HepG2 (cell line): Measurements from ENCODE around the gene TPM2. TPM values are rescaled to one million over a fixed set of nuclear protein-coding genes. Genes with fewer than 3 reads are reported as not detected.
A peak's percentile ranks its signal among the peaks of the same experiment; 100 is the strongest.

Experiments used
- ATAC-seq: fragments of 200-7000 bp; cut with Tn5 transposase; 3 replicates; pipeline ENCODE4 v1.9.1; 2020; ENCODE audit warnings: mild to moderate bottlenecking, moderate library complexity
- BruUV-seq: library from RNA; stranded (reverse); fragments of 400-500 nt; replicated peaks from 2 replicates; lab custom pipeline; 2021; lab: Mats Ljungman, UMichigan
- CTCF ChIA-PET: fragments of 300-600 bp; formaldehyde crosslinking; extraction: SDS; loops from one replicate; lab custom pipeline; 2021; ENCODE audit warnings: low total read pairs, inconsistent platforms, low intra/inter-chr PET ratio; lab: Yijun Ruan, JAX
- POLR2A ChIA-PET: fragments of 350-600 bp; sonication (Branson Sonifier 250); formaldehyde crosslinking; loops from one replicate; lab custom pipeline; 2020; ENCODE audit warnings: antibody characterized with exemption, inconsistent platforms; lab: Yijun Ruan, JAX
- DNase-seq: peaks from one replicate; pipeline ENCODE4 v3.0.0-alpha.2; 2015; ENCODE audit warnings: low spot score
- FAIRE-seq: peaks from 3 replicates; lab custom pipeline; 2011; peaks lifted over from hg19 to GRCh38; lab: Jason Lieb, UNC
- H2AFZ ChIP-seq: one replicate; pipeline ENCODE4 v1.6.1; 2011; ENCODE audit warnings: low read length, inconsistent platforms
- H3K27ac ChIP-seq: fragments of 300-600 bp; 3 replicates; pipeline ENCODE4 v1.8.0; 2011; ENCODE audit warnings: mixed run types, mild to moderate bottlenecking, mixed read lengths, low read length, inconsistent platforms; ENCODE audit not compliant: insufficient read depth; ENCODE audit errors: extremely low read length
- H3K27me3 ChIP-seq, 2 experiments: fragments of 200-600 bp in 1 of 2; 2 replicates in 1 of 2; 3 replicates in 1 of 2; pipeline versions ENCODE4 v1.6.0 to v1.8.0; 2011; ENCODE audit warnings: low read length in 2 of 2, mild to moderate bottlenecking in 2 of 2, moderate library complexity in 2 of 2, inconsistent platforms in 1 of 2; ENCODE audit not compliant: insufficient read depth in 2 of 2, control insufficient read depth in 1 of 2
- H3K36me3 ChIP-seq, 2 experiments: fragments of 200-600 bp in 1 of 2; replicated peaks in 1 of 2; 2 replicates in 1 of 2; 3 replicates in 1 of 2; pipeline versions ENCODE4 v1.5.1 to v1.8.0; 2011; ENCODE audit warnings: low read length in 2 of 2, inconsistent platforms in 1 of 2; ENCODE audit not compliant: insufficient read depth in 2 of 2, control insufficient read depth in 1 of 2
- H3K4me1 ChIP-seq: 2 replicates; pipeline ENCODE4 v1.5.1; 2012; ENCODE audit warnings: low read length, inconsistent platforms; ENCODE audit not compliant: insufficient read depth
- H3K4me2 ChIP-seq: 2 replicates; pipeline ENCODE4 v1.6.0; 2011; ENCODE audit warnings: low read depth, low read length, inconsistent platforms
- H3K4me3 ChIP-seq, 3 experiments: fragments of 200-600 bp in 1 of 3; sonication (generic), shearing (Covaris generic) in 1 of 3; replicated peaks in 1 of 3; 2 replicates each; pipeline ENCODE4 v1.5.1; 2011 to 2016; ENCODE audit warnings: low read length in 3 of 3, inconsistent platforms in 2 of 3, low read depth in 2 of 3, mild to moderate bottlenecking in 2 of 3, control low read depth in 1 of 3, mixed read lengths in 1 of 3; ENCODE audit not compliant: insufficient read depth in 1 of 3
- H3K79me2 ChIP-seq: one replicate; pipeline ENCODE4 v1.6.1; 2011; ENCODE audit warnings: low read length, inconsistent platforms; ENCODE audit not compliant: insufficient read depth
- H3K9ac ChIP-seq: 2 replicates; pipeline ENCODE4 v1.6.0; 2011; ENCODE audit warnings: mild to moderate bottlenecking, low read depth, low read length, inconsistent platforms; ENCODE audit not compliant: insufficient read depth
- H3K9me3 ChIP-seq: 2 replicates; pipeline ENCODE4 v1.5.1; 2012; ENCODE audit warnings: mild to moderate bottlenecking, low read length
- H4K20me1 ChIP-seq: 2 replicates; pipeline ENCODE4 v1.6.0; 2011; ENCODE audit warnings: inconsistent platforms, mild to moderate bottlenecking, low read length, moderate library complexity; ENCODE audit not compliant: insufficient read depth
- CENPX ChIP-seq: sonication (generic); formaldehyde crosslinking; IDR thresholded peaks from 2 replicates; pipeline ENCODE4 v1.9.0; 2021; ENCODE audit warnings: mild to moderate bottlenecking, missing genetic modification reagents, moderate library complexity
- DPF2 ChIP-seq: sonication (generic); formaldehyde crosslinking; IDR thresholded peaks from 2 replicates; pipeline ENCODE4 v1.4.0; 2020; ENCODE audit warnings: mild to moderate bottlenecking, low read depth, missing genetic modification reagents, borderline replicate concordance
- NPAS2 ChIP-seq: sonication (generic); formaldehyde crosslinking; IDR thresholded peaks from 2 replicates; pipeline ENCODE4 v1.8.0; 2022; ENCODE audit warnings: mild to moderate bottlenecking, missing genetic modification reagents, borderline replicate concordance
- PITX1 ChIP-seq: sonication (generic); formaldehyde crosslinking; IDR thresholded peaks from 2 replicates; pipeline ENCODE4 v1.5.1; 2020; ENCODE audit warnings: mild to moderate bottlenecking, missing genetic modification reagents
- RBM39 ChIP-seq: fragments of 200-400 bp; formaldehyde crosslinking; IDR thresholded peaks from one replicate; pipeline ENCODE4 v1.6.1; 2018; ENCODE audit warnings: antibody characterized with exemption, mild to moderate bottlenecking, low read depth, low read length; ENCODE audit not compliant: poor library complexity, severe bottlenecking
- SMC3 ChIP-seq: IDR thresholded peaks from 2 replicates; pipeline ENCODE4 v1.6.1; 2011; ENCODE audit warnings: low read length, improper control_type of control experiment
- TGIF2 ChIP-seq: IDR thresholded peaks from 2 replicates; pipeline ENCODE4 v1.6.1; 2016; ENCODE audit warnings: control low read depth, missing compliant biosample characterization
- ZMYM2 ChIP-seq: sonication (generic); formaldehyde crosslinking; IDR thresholded peaks from 2 replicates; pipeline ENCODE4 v1.8.0; 2022; ENCODE audit warnings: mild to moderate bottlenecking, missing genetic modification reagents
- ZNF251 ChIP-seq: sonication (generic); formaldehyde crosslinking; IDR thresholded peaks from 2 replicates; pipeline ENCODE4 v1.9.0; 2021; ENCODE audit warnings: mild to moderate bottlenecking, missing genetic modification reagents
- ZNF510 ChIP-seq: sonication (generic); formaldehyde crosslinking; IDR thresholded peaks from 2 replicates; pipeline ENCODE4 v1.4.0; 2020; ENCODE audit warnings: low read depth, mild to moderate bottlenecking, missing genetic modification reagents
- ZNF558 ChIP-seq: sonication (generic); formaldehyde crosslinking; IDR thresholded peaks from 2 replicates; pipeline ENCODE4 v1.9.0; 2022; ENCODE audit warnings: mild to moderate bottlenecking, missing genetic modification reagents, borderline replicate concordance
- ZNF619 ChIP-seq: sonication (generic); formaldehyde crosslinking; IDR thresholded peaks from 2 replicates; pipeline ENCODE4 v1.4.0; 2020; ENCODE audit warnings: mild to moderate bottlenecking, missing genetic modification reagents
- WGBS: methylation state at CpG from one replicate; pipeline ENCODE4 v1.1.6; 2017; ENCODE audit warnings: low lambda C conversion rate; 5-methylcytosine and 5-hydroxymethylcytosine counted together
- in situ Hi-C: cut with HindIII; loops from 2 replicates; pipeline ENCODE4 v1.10.0; 2017; ENCODE audit warnings: low pct_unique_long_range_greater_than_20kb; ENCODE audit not compliant: extremely low pct_ligation_motif_present
- intact Hi-C: fragments of 100-400 bp; cut with micrococcal nuclease; formaldehyde crosslinking; loops from one replicate; pipeline ENCODE4 v1.10.0; 2022; ENCODE audit not compliant: unreplicated experiment
- polyA plus RNA-seq, 8 experiments: library from polyadenylated mRNA; depleted of rRNA in 3 of 8; stranded (reverse) in 7 of 8; unstranded in 1 of 8; fragments of >200 nt; fragmentation: Illumina TruSeq in 4 of 8; extraction: Trizol in 4 of 8; gene quantifications; 2 replicates each; pipeline versions ENCODE4 v1.2.1 to v1.2.3, GENCODE V29; 2011 to 2016; ENCODE audit warnings: low read depth in 4 of 8, missing spikeins in 1 of 8, mixed read lengths in 1 of 8; ENCODE audit not compliant: insufficient read depth in 1 of 8
- total RNA-seq, 5 experiments: library from RNA; depleted of rRNA; stranded (reverse); fragments of >200 nt; fragmentation: Illumina TruSeq; extraction: Trizol; gene quantifications; 2 replicates each; pipeline ENCODE4 v1.2.3, GENCODE V29; 2016; ENCODE audit warnings: low read depth in 1 of 5
- TF ChIP-seq, protein P1 (sequence below): sonication (generic); formaldehyde crosslinking; IDR thresholded peaks from 2 replicates; pipeline ENCODE4 v1.8.0; 2022; ENCODE audit warnings: mild to moderate bottlenecking, missing genetic modification reagents, borderline replicate concordance
- TF ChIP-seq, protein P2 (sequence below): sonication (generic); formaldehyde crosslinking; IDR thresholded peaks from 2 replicates; pipeline ENCODE4 v1.5.1; 2020; ENCODE audit warnings: mild to moderate bottlenecking, moderate library complexity, missing genetic modification reagents
- TF ChIP-seq, protein P3 (sequence below): sonication (generic); formaldehyde crosslinking; IDR thresholded peaks from 2 replicates; pipeline ENCODE4 v1.5.0; 2020; ENCODE audit warnings: mild to moderate bottlenecking, missing genetic modification reagents
- TF ChIP-seq, protein P4 (sequence below): sonication (generic); formaldehyde crosslinking; IDR thresholded peaks from 2 replicates; pipeline ENCODE4 v1.4.0; 2020; ENCODE audit warnings: missing genetic modification reagents

TPM2 gene
- total and polyA plus RNA-seq, 2 of the 13 experiments (the other 11 are each of a cell fraction or from before 2014, with no cell fraction given), result 3.1 to 10.7 TPM

DNA sequence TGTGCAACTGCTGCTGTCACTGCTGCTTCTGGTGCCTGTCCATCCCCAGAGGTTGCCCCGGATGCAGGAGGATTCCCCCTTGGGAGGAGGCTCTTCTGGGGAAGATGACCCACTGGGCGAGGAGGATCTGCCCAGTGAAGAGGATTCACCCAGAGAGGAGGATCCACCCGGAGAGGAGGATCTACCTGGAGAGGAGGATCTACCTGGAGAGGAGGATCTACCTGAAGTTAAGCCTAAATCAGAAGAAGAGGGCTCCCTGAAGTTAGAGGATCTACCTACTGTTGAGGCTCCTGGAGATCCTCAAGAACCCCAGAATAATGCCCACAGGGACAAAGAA lies 15.7 kb downstream of the TPM2 start (continued):
- no peak for TF ChIP-seq ZNF510 (CRISPR knock-in tag)
- TF ChIP-seq, protein P1, sequence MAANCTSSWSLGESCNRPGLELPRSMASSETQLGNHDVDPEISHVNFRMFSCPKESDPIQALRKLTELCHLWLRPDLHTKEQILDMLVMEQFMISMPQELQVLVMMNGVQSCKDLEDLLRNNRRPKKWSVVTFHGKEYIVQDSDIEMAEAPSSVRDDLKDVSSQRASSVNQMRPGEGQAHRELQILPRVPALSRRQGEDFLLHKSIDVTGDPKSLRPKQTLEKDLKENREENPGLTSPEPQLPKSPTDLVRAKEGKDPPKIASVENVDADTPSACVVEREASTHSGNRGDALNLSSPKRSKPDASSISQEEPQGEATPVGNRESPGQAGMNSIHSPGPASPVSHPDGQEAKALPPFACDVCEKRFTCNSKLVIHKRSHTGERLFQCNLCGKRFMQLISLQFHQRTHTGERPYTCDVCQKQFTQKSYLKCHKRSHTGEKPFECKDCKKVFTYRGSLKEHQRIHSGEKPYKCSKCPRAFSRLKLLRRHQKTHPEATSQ (CRISPR knock-in tag), result no peak
- no peak for TF ChIP-seq ZNF251 (CRISPR knock-in tag)
- TF ChIP-seq DPF2 (CRISPR knock-in tag), result no peak
- no peak for TF ChIP-seq TGIF2
- no peak for TF ChIP-seq CENPX
- no peak for TF ChIP-seq SMC3
- TF ChIP-seq ZMYM2 (CRISPR knock-in tag), result no peak

DNA sequence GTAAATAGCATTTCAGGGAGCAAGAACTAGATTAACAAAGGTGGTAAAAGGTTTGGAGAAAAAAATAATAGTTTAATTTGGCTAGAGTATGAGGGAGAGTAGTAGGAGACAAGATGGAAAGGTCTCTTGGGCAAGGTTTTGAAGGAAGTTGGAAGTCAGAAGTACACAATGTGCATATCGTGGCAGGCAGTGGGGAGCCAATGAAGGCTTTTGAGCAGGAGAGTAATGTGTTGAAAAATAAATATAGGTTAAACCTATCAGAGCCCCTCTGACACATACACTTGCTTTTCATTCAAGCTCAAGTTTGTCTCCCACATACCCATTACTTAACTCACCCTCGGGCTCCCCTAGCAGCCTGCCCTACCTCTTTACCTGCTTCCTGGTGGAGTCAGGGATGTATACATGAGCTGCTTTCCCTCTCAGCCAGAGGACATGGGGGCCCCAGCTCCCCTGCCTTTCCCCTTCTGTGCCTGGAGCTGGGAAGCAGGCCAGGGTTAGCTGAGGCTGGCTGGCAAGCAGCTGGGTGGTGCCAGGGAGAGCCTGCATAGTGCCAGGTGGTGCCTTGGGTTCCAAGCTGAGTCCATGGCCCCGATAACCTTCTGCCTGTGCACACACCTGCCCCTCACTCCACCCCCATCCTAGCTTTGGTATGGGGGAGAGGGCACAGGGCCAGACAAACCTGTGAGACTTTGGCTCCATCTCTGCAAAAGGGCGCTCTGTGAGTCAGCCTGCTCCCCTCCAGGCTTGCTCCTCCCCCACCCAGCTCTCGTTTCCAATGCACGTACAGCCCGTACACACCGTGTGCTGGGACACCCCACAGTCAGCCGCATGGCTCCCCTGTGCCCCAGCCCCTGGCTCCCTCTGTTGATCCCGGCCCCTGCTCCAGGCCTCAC lies 16.3 kb downstream of the TPM2 start, which contains the start of gene CA9:
Gene CA9, plus strand, starts transcription at position 797 of the 893 bp plus-strand sequence. Its CDS starts 32 bp downstream, at position 829.
- Histone ChIP-seq H2AFZ (no peak within 1 kb of the TSS), H3K79me2 (no peaks in the 10 kb centered on the region), H3K27me3 (no peaks in the 10 kb centered on the region), H3K9me3 (no peaks in the 10 kb centered on the region), H3K9ac (peak within 1 kb of the TSS; percentile 40), H3K4me1 (peaks cover 67% of the 10 kb centered on the region), H3K36me3 (no peaks in the 10 kb centered on the region), H3K4me2 (peak within 1 kb of the TSS; percentile 85), H4K20me1 (no peaks in the 10 kb centered on the region), H3K4me3 (peak within 1 kb of the TSS; percentile 27 to 73 (median 57)), H3K27ac (no peak within 1 kb of the TSS)
- WGBS, result 4% methylated on average over 2 of the region's 10 CpGs
- FAIRE-seq, result no peak
- BruUV-seq, result no TSS peak
- peak; percentile 56 for ATAC-seq
- ChIA-PET CTCF (no interaction called here), POLR2A (interaction anchor here (0.8 to 1.5 kb wide), 4 partner anchors 8 to 23 kb away, joined by 3 to 6 read pairs (median 4); partner anchors contain the start of gene ARHGEF39)
- in situ Hi-C loops (no loop called here), intact Hi-C loops (no loop called here)
- peak; percentile 25 for DNase-seq
- TF ChIP-seq, protein P2, sequence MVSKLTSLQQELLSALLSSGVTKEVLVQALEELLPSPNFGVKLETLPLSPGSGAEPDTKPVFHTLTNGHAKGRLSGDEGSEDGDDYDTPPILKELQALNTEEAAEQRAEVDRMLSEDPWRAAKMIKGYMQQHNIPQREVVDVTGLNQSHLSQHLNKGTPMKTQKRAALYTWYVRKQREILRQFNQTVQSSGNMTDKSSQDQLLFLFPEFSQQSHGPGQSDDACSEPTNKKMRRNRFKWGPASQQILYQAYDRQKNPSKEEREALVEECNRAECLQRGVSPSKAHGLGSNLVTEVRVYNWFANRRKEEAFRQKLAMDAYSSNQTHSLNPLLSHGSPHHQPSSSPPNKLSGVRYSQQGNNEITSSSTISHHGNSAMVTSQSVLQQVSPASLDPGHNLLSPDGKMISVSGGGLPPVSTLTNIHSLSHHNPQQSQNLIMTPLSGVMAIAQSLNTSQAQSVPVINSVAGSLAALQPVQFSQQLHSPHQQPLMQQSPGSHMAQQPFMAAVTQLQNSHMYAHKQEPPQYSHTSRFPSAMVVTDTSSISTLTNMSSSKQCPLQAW (CRISPR knock-in tag), result 0 out of 2 replicates have a peak, but pooled peaks have one; percentile 18
- TF ChIP-seq PITX1 (CRISPR knock-in tag) (peak; percentile 54; the same call in 1 of the 2 replicates), RBM39 (peak; percentile 29), NPAS2 (no peak), ZNF619 (0 out of 2 replicates have a peak, but pooled peaks have one; percentile 38), ZNF558 (CRISPR knock-in tag) (0 out of 2 replicates have a peak, but pooled peaks have one; percentile 0)
- TF ChIP-seq, protein P3, sequence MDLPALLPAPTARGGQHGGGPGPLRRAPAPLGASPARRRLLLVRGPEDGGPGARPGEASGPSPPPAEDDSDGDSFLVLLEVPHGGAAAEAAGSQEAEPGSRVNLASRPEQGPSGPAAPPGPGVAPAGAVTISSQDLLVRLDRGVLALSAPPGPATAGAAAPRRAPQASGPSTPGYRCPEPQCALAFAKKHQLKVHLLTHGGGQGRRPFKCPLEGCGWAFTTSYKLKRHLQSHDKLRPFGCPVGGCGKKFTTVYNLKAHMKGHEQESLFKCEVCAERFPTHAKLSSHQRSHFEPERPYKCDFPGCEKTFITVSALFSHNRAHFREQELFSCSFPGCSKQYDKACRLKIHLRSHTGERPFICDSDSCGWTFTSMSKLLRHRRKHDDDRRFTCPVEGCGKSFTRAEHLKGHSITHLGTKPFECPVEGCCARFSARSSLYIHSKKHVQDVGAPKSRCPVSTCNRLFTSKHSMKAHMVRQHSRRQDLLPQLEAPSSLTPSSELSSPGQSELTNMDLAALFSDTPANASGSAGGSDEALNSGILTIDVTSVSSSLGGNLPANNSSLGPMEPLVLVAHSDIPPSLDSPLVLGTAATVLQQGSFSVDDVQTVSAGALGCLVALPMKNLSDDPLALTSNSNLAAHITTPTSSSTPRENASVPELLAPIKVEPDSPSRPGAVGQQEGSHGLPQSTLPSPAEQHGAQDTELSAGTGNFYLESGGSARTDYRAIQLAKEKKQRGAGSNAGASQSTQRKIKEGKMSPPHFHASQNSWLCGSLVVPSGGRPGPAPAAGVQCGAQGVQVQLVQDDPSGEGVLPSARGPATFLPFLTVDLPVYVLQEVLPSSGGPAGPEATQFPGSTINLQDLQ, result no peak
- TF ChIP-seq, protein P4, sequence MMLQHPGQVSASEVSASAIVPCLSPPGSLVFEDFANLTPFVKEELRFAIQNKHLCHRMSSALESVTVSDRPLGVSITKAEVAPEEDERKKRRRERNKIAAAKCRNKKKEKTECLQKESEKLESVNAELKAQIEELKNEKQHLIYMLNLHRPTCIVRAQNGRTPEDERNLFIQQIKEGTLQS, result no peak
